Endothelial cell of umbilical vein (primary cell): ENCODE measurements around the gene INCENP.

Source experiments
- CTCF ChIP-seq, 2 donors: IDR thresholded peaks; 1 replicate in 1 of 2; 2 replicates in 1 of 2; pipeline ENCODE4 v1.5.1; 2011; ENCODE audit warnings: low read length in 2 of 2, mild to moderate bottlenecking in 2 of 2, moderate library complexity in 2 of 2, control low read depth in 1 of 2, inconsistent platforms in 1 of 2, low read depth in 1 of 2; ENCODE audit not compliant: insufficient read depth in 1 of 2; ENCODE audit errors: extremely low read depth in 1 of 2
- EZH2 ChIP-seq: IDR thresholded peaks from 2 replicates; pipeline ENCODE4 v1.6.1; 2012; ENCODE audit warnings: borderline replicate concordance, low read depth, mild to moderate bottlenecking, moderate library complexity, low read length, inconsistent platforms; ENCODE audit not compliant: severe bottlenecking
- FOS ChIP-seq: IDR thresholded peaks from 2 replicates; pipeline ENCODE4 v1.6.1; 2011; ENCODE audit warnings: mild to moderate bottlenecking, low read length, moderate library complexity, borderline replicate concordance; ENCODE audit not compliant: insufficient read depth
- GATA2 ChIP-seq: IDR thresholded peaks from 2 replicates; pipeline ENCODE4 v1.7.0; 2011; ENCODE audit warnings: low read depth, mild to moderate bottlenecking, moderate library complexity, mixed read lengths, low read length; ENCODE audit not compliant: insufficient read length, insufficient read depth
- JUN ChIP-seq: IDR thresholded peaks from 2 replicates; pipeline ENCODE4 v1.6.1; 2011; ENCODE audit warnings: borderline replicate concordance, low read depth; ENCODE audit not compliant: insufficient read length, insufficient read depth
- MAX ChIP-seq: IDR thresholded peaks from 2 replicates; pipeline ENCODE4 v1.6.1; 2011; ENCODE audit not compliant: insufficient read depth, insufficient read length
- MYC ChIP-seq: IDR thresholded peaks from one replicate; pipeline ENCODE4 v1.6.1; 2011; ENCODE audit warnings: mild to moderate bottlenecking, low read depth, low read length
- POLR2A ChIP-seq: IDR thresholded peaks from 2 replicates; pipeline ENCODE4 v1.6.1; 2012; ENCODE audit warnings: low read depth, mild to moderate bottlenecking, control low read depth, low read length
- POLR2AphosphoS5 ChIP-seq: IDR thresholded peaks from 2 replicates; pipeline ENCODE4 v1.6.1; 2012; ENCODE audit warnings: low read depth, mild to moderate bottlenecking, control low read depth, low read length, moderate library complexity; ENCODE audit not compliant: insufficient read depth

- TF ChIP-seq CTCF (IDR thresholded peaks at IDR 0.05; ENCODE audit: extremely low read depth in 1 of 2, insufficient read depth in 1 of 2, low read depth in 1 of 2, low read length in 2 of 2) (no peak), GATA2 (no peak), EZH2 (no peak), MAX (no peak), POLR2A (no peak), MYC (no peak), POLR2AphosphoS5 (no peak), JUN (no peak), FOS (no peak)
Measured at GRCh38 chr11:62176766-62177165, 53.0 kb downstream of the INCENP start.
